Measurements from ENCODE around the gene TBL1XR1. TPM values are rescaled to one million over a fixed set of nuclear protein-coding genes. Genes with fewer than 3 reads are reported as not detected.
A peak's percentile ranks its signal among the peaks of the same experiment; 100 is the strongest.

TBL1XR1 gene
- total and polyA plus RNA-seq, 2 of the 13 experiments (the other 11 are each of a cell fraction or from before 2014, with no cell fraction given): 57.7 to 62.5 TPM

GRCh38 chr3:177135841-177136492 is 61.3 kb downstream of the TBL1XR1 start (continued):
- TF ChIP-seq TERF1 (CRISPR knock-in tag; IDR thresholded peaks at IDR 0.05) (no peak), GATAD1 (CRISPR knock-in tag; IDR thresholded peaks at IDR 0.05) (no peak), ZNF550 (CRISPR knock-in tag; IDR thresholded peaks at IDR 0.05; ENCODE audit: borderline replicate concordance) (no peak), HMG20A (CRISPR knock-in tag; IDR thresholded peaks at IDR 0.05; ENCODE audit: borderline replicate concordance) (peak; percentile 42; the same call in 1 of the 2 replicates), RFX3 (CRISPR knock-in tag; IDR thresholded peaks at IDR 0.05) (no peak), ZSCAN12 (CRISPR knock-in tag; IDR thresholded peaks at IDR 0.05) (no peak), ELF3 (CRISPR knock-in tag; IDR thresholded peaks at IDR 0.05) (peak; percentile 60), FOSL2 (CRISPR knock-in tag; IDR thresholded peaks at IDR 0.05) (peak; percentile 73), ZNF10 (CRISPR knock-in tag; IDR thresholded peaks at IDR 0.05; ENCODE audit: borderline replicate concordance, low read depth) (no peak), ZNF335 (CRISPR knock-in tag; IDR thresholded peaks at IDR 0.05) (no peak), RFXANK (CRISPR knock-in tag; IDR thresholded peaks at IDR 0.05) (no peak), RERE (CRISPR knock-in tag; IDR thresholded peaks at IDR 0.05; ENCODE audit: low read depth) (no peak), HOXA3 (CRISPR knock-in tag; IDR thresholded peaks at IDR 0.05) (0 out of 2 replicates have a peak, but pooled peaks have one; percentile 22), ZNF543 (CRISPR knock-in tag; IDR thresholded peaks at IDR 0.05) (no peak), ZNF383 (CRISPR knock-in tag; IDR thresholded peaks at IDR 0.05; ENCODE audit: borderline replicate concordance) (no peak), TFDP1 (CRISPR knock-in tag; IDR thresholded peaks at IDR 0.05; ENCODE audit: borderline replicate concordance) (no peak), NCOR1 (IDR thresholded peaks at IDR 0.05; ENCODE audit: borderline replicate concordance, low read length) (peak; percentile 62; the same call in 1 of the 2 replicates), PRDM15 (CRISPR knock-in tag; IDR thresholded peaks at IDR 0.05) (peak; percentile 53), SCMH1 (CRISPR knock-in tag; IDR thresholded peaks at IDR 0.05; ENCODE audit: borderline replicate concordance) (no peak)
